IMR-90 (cell line): ENCODE measurements around the gene DYNC1H1. TPM values are rescaled to one million over a fixed set of nuclear protein-coding genes. Genes with fewer than 3 reads are reported as not detected.

Experiments used
- ATAC-seq: fragments of 200-7000 bp; cut with Tn5 transposase; 2 replicates; pipeline ENCODE4 v1.9.1; 2020; ENCODE audit warnings: low read depth, mild to moderate bottlenecking, moderate library complexity
- BruUV-seq: library from RNA; stranded (reverse); fragments of 400-500 nt; replicated peaks from 2 replicates; lab custom pipeline; 2021; lab: Mats Ljungman, UMichigan
- CTCF ChIA-PET: fragments of 300-600 bp; formaldehyde crosslinking; extraction: SDS; loops from one replicate; lab custom pipeline; 2021; ENCODE audit warnings: antibody characterized with exemption; lab: Yijun Ruan, JAX
- POLR2A ChIA-PET: fragments of 300-600 bp; sonication (Branson Sonifier 250); formaldehyde crosslinking; loops from one replicate; lab custom pipeline; 2022; ENCODE audit warnings: antibody characterized with exemption; ENCODE audit not compliant: unreplicated experiment; lab: Charles Lee
- DNase-seq: peaks from one replicate; pipeline ENCODE4 v3.0.0; 2013
- H2AFZ ChIP-seq: replicated peaks from 2 replicates; pipeline ENCODE3; 2013; ENCODE audit warnings: low read length, mild to moderate bottlenecking; ENCODE audit not compliant: poor library complexity
- H2AK5ac ChIP-seq: 2 replicates; pipeline ENCODE4 v1.6.1; 2013; ENCODE audit warnings: low read depth, low read length, inconsistent platforms
- H2AK9ac ChIP-seq: replicated peaks from 2 replicates; pipeline ENCODE3; 2013; ENCODE audit warnings: mild to moderate bottlenecking, low read depth, low read length, moderate library complexity; ENCODE audit not compliant: poor library complexity
- H2BK120ac ChIP-seq: 2 replicates; pipeline ENCODE4 v1.6.1; 2013; ENCODE audit warnings: low read depth, low read length, inconsistent platforms
- H2BK15ac ChIP-seq: 3 replicates; pipeline ENCODE4 v1.6.1; 2013; ENCODE audit warnings: low read depth, low read length, inconsistent platforms
- H2BK20ac ChIP-seq: 2 replicates; pipeline ENCODE4 v1.6.1; 2013; ENCODE audit warnings: low read depth, mild to moderate bottlenecking, inconsistent platforms, low read length, moderate library complexity
- H2BK5ac ChIP-seq: 2 replicates; pipeline ENCODE4 v1.6.1; 2013; ENCODE audit warnings: mild to moderate bottlenecking, low read depth, low read length, inconsistent platforms; ENCODE audit not compliant: poor library complexity, severe bottlenecking
- H3K14ac ChIP-seq: replicated peaks from 2 replicates; pipeline ENCODE4 v1.6.1; 2013; ENCODE audit warnings: low read depth, low read length, inconsistent platforms
- H3K18ac ChIP-seq: 2 replicates; pipeline ENCODE4 v1.6.1; 2013; ENCODE audit warnings: low read depth, low read length, control low read depth
- H3K23ac ChIP-seq: 2 replicates; pipeline ENCODE4 v1.6.1; 2013; ENCODE audit warnings: low read depth, low read length, inconsistent platforms
- H3K27ac ChIP-seq: 2 replicates; pipeline ENCODE4 v1.5.1; 2013; ENCODE audit warnings: mild to moderate bottlenecking, control low read depth, low read length; ENCODE audit not compliant: insufficient read depth
- H3K27me3 ChIP-seq: 2 replicates; pipeline ENCODE4 v1.6.1; 2013; ENCODE audit warnings: low read length; ENCODE audit not compliant: control insufficient read depth, insufficient read depth
- H3K36me3 ChIP-seq: 2 replicates; pipeline ENCODE4 v1.6.1; 2013; ENCODE audit warnings: low read length, mixed read lengths; ENCODE audit not compliant: control insufficient read depth, insufficient read depth
- H3K4ac ChIP-seq: 2 replicates; pipeline ENCODE4 v1.6.1; 2013; ENCODE audit warnings: low read depth, low read length, inconsistent platforms
- H3K4me1 ChIP-seq: 2 replicates; pipeline ENCODE4 v1.6.1; 2013; ENCODE audit warnings: low read length, mixed read lengths; ENCODE audit not compliant: control insufficient read depth, insufficient read depth
- H3K4me2 ChIP-seq: 2 replicates; pipeline ENCODE4 v1.6.1; 2013; ENCODE audit warnings: low read depth, mild to moderate bottlenecking, control low read depth, low read length, moderate library complexity
- H3K4me3 ChIP-seq: 2 replicates; pipeline ENCODE4 v1.5.1; 2013; ENCODE audit warnings: low read depth, mild to moderate bottlenecking, control low read depth, low read length, moderate library complexity; ENCODE audit not compliant: insufficient read depth
- H3K56ac ChIP-seq: 2 replicates; pipeline ENCODE4 v1.6.1; 2013; ENCODE audit warnings: low read length, inconsistent platforms; ENCODE audit not compliant: insufficient read depth; ENCODE audit errors: extremely low read depth
- H3K79me1 ChIP-seq, 2 experiments: 2 replicates each; pipeline ENCODE4 v1.6.1; 2013; ENCODE audit warnings: low read length in 2 of 2, inconsistent platforms in 1 of 2, low read depth in 1 of 2
- H3K9ac ChIP-seq: 2 replicates; pipeline ENCODE4 v1.6.1; 2013; ENCODE audit warnings: low read depth, low read length, control low read depth
- H3K9me1 ChIP-seq: 2 replicates; pipeline ENCODE4 v1.6.1; 2013; ENCODE audit warnings: low read length, inconsistent platforms; ENCODE audit not compliant: insufficient read depth
- H3K9me3 ChIP-seq: 2 replicates; pipeline ENCODE4 v1.6.1; 2013; ENCODE audit warnings: low read length; ENCODE audit not compliant: control insufficient read depth, insufficient read depth
- H4K20me1 ChIP-seq: 2 replicates; pipeline ENCODE4 v1.6.1; 2013; ENCODE audit warnings: low read length, inconsistent platforms; ENCODE audit not compliant: insufficient read depth
- H4K5ac ChIP-seq: 2 replicates; pipeline ENCODE4 v1.6.1; 2013; ENCODE audit warnings: mild to moderate bottlenecking, low read depth, low read length, control low read depth
- H4K8ac ChIP-seq, 2 experiments: 2 replicates each; pipeline ENCODE4 v1.6.1; 2013; ENCODE audit warnings: low read depth in 2 of 2, low read length in 2 of 2, control low read depth in 1 of 2, inconsistent platforms in 1 of 2
- H4K91ac ChIP-seq: 2 replicates; pipeline ENCODE4 v1.6.1; 2013; ENCODE audit warnings: low read depth, low read length, inconsistent platforms; ENCODE audit not compliant: insufficient read depth
- BHLHE40 ChIP-seq: fragments of 150-350 bp; IDR thresholded peaks from 2 replicates; pipeline ENCODE4 v1.6.1; 2016; ENCODE audit warnings: mild to moderate bottlenecking, low read depth, low read length
- CEBPB ChIP-seq: IDR thresholded peaks from 2 replicates; pipeline ENCODE4 v1.6.1; 2012; ENCODE audit warnings: low read depth, low read length, improper control_type of control experiment
- FOS ChIP-seq: fragments of 150-350 bp; IDR thresholded peaks from 2 replicates; pipeline ENCODE4 v1.6.1; 2016; ENCODE audit warnings: low read depth, low read length
- MAFK ChIP-seq: IDR thresholded peaks from 2 replicates; pipeline ENCODE4 v1.6.1; 2012; ENCODE audit warnings: low read depth, low read length, improper control_type of control experiment
- MAZ ChIP-seq: IDR thresholded peaks from 2 replicates; pipeline ENCODE4 v1.6.1; 2012; ENCODE audit warnings: low read depth, mild to moderate bottlenecking, low read length, improper control_type of control experiment, moderate library complexity, borderline replicate concordance
- MXI1 ChIP-seq: IDR thresholded peaks from 2 replicates; pipeline ENCODE4 v1.6.1; 2012; ENCODE audit warnings: low read depth, mild to moderate bottlenecking, low read length, moderate library complexity, borderline replicate concordance
- NFE2L2 ChIP-seq: fragments of 150-350 bp; IDR thresholded peaks from 2 replicates; pipeline ENCODE4 v1.6.1; 2016; ENCODE audit warnings: low read depth, mild to moderate bottlenecking, low read length
- RAD21 ChIP-seq: IDR thresholded peaks from 2 replicates; pipeline ENCODE4 v1.6.1; 2012; ENCODE audit warnings: low read length, improper control_type of control experiment
- RCOR1 ChIP-seq: IDR thresholded peaks from 2 replicates; pipeline ENCODE4 v1.6.1; 2012; ENCODE audit warnings: mild to moderate bottlenecking, low read length, improper control_type of control experiment; ENCODE audit not compliant: insufficient replicate concordance
- RFX5 ChIP-seq: IDR thresholded peaks from 2 replicates; pipeline ENCODE4 v1.8.0; 2012; ENCODE audit warnings: low read depth, mild to moderate bottlenecking, low read length, moderate library complexity
- SMC3 ChIP-seq: fragments of 150-350 bp; IDR thresholded peaks from 2 replicates; pipeline ENCODE4 v1.6.1; 2016; ENCODE audit warnings: low read depth, mild to moderate bottlenecking, antibody characterized with exemption, low read length, moderate library complexity
- WGBS, 2 experiments: methylation state at CpG; one replicate each; pipeline versions ENCODE4 v1.1.5 to v1.1.7; 2013; ENCODE audit warnings: missing lambda C conversion rate in 2 of 2; ENCODE audit not compliant: insufficient read length in 1 of 2; ENCODE audit errors: extremely low coverage in 2 of 2; 5-methylcytosine and 5-hydroxymethylcytosine counted together
- dilution Hi-C: fragments of 300-500 bp; cut with HindIII; formaldehyde crosslinking; loops from one replicate; pipeline ENCODE4 v1.14.3; 2018; ENCODE audit warnings: low sequenced_read_pairs; ENCODE audit not compliant: unreplicated experiment
- in situ Hi-C: fragments of 300-500 bp; cut with MboI; formaldehyde crosslinking; loops from 3 replicates; pipeline ENCODE4 v1.14.3; 2019; ENCODE audit warnings: low sequenced_read_pairs, inconsistent platforms, mixed read lengths
- intact Hi-C: fragments of 100-400 bp; cut with micrococcal nuclease; formaldehyde crosslinking; loops from 2 replicates; pipeline ENCODE4 v1.10.0; 2022
- polyA plus RNA-seq, 3 experiments: library from polyadenylated mRNA; depleted of rRNA; stranded (reverse); fragments of >200 nt; gene quantifications; 2 replicates each; pipeline ENCODE4 v1.2.3, GENCODE V29; 2012; ENCODE audit warnings: low replicate concordance in 1 of 3
- total RNA-seq: library from RNA; depleted of rRNA; stranded (reverse); fragments of >200 nt; gene quantifications from 2 replicates; pipeline ENCODE4 v1.2.3, GENCODE V29; 2012

Gene DYNC1H1
- total and polyA plus RNA-seq, 2 of the 4 experiments (the other 2 are of a cell fraction): 240 to 670 TPM

DNA sequence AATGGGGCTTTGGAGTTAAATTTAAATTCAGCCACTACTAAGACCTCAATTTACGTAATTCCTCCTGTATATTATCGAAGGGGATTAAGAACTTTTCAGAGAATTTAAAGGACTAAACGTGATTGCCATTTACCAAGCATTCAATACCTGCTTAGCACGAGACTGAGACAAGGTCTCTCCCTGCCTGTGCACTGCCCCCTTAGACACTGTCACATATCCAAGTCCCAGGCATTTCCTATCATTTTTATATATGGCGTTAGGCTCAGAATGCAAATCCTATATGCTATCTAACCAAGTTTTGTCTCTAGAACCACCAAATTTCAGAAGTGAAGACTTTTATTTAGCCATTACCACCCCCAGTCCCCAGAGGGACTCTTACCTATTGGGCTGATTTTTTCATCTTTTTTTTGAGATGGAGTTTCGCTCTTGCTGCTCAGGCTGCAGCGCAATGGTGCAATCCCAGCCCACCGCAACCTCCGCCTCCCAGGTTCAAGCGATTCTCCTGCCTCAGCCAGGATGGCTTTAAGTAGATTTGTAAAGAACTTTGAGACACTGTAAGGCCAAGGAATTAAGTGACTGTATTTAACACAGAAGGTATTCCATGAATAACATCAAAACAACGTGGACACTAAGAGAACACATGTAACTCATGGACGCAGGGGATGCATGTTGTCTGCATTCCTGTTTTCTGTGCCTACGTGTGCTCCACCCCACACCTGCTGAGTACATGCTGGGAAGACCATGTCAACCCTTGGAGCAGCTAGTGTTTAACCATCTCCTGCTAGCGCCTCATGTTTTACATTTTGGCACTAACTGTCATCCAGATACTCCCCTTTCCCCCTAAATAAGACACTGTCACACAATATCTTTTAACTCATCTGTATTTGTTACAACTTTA is 116.1 kb downstream of the DYNC1H1 start:
- no peak overlapping the region for H3K4ac ChIP-seq
- no peaks in the 10 kb centered on the region for H3K9me3 ChIP-seq
- peaks cover 20 to 42% of the 10 kb centered on the region in 2 experiments for H3K79me1 ChIP-seq
- H2BK20ac ChIP-seq: no peak overlapping the region
- H3K56ac ChIP-seq: no peak overlapping the region
- H3K4me1 ChIP-seq: peaks cover 3% of the 10 kb centered on the region
- no peak overlapping the region for H2BK120ac ChIP-seq
- no peak overlapping the region for H2AK5ac ChIP-seq
- H3K9me1 ChIP-seq: no peaks in the 10 kb centered on the region; the same call in 1 of the 2 replicates
- no peak overlapping the region for H2BK5ac ChIP-seq
- H3K4me3 ChIP-seq: no peak overlapping the region
- WGBS, 2 experiments: 83% methylated on average over 6 of the region's 14 CpGs; no CpG with 5 or more reads in 1 of the 2 experiments
- intact Hi-C loops (no loop called here), in situ Hi-C loops (loop anchor here (25.0 kb wide), 1 partner anchor 232 kb away; the partner anchor contains the start of genes MOK and ZNF839), dilution Hi-C loops (no loop called here)
- peak overlapping the region; percentile 35; the same call in 1 of the 2 replicates for H3K23ac ChIP-seq
- no TSS peak for BruUV-seq
- no peak overlapping the region for H2AK9ac ChIP-seq
- H3K14ac ChIP-seq: no peak overlapping the region
- ChIA-PET CTCF (no interaction called here), POLR2A (no interaction called here)
- no peak overlapping the region for H3K9ac ChIP-seq
- H3K18ac ChIP-seq: no peak overlapping the region
- H4K8ac ChIP-seq: no peak overlapping the region
- peaks cover 61% of the 10 kb centered on the region for H3K36me3 ChIP-seq
- TF ChIP-seq RCOR1: no peak
- no peak for TF ChIP-seq RFX5
- TF ChIP-seq BHLHE40: no peak
- TF ChIP-seq CEBPB: no peak
- TF ChIP-seq MAFK: no peak
- no peak for TF ChIP-seq RAD21
- no peak for TF ChIP-seq MAZ
- no peak for TF ChIP-seq FOS
- TF ChIP-seq SMC3: no peak
- TF ChIP-seq MXI1: no peak
- TF ChIP-seq NFE2L2: no peak
- no peak for DNase-seq
- no peak overlapping the region for H4K5ac ChIP-seq
- H4K91ac ChIP-seq: no peak overlapping the region
- no peak for ATAC-seq
- H3K27ac ChIP-seq: no peak overlapping the region
- peaks cover 53% of the 10 kb centered on the region for H4K20me1 ChIP-seq
- no peaks in the 10 kb centered on the region for H3K27me3 ChIP-seq
- H2AFZ ChIP-seq: no peak overlapping the region
- no peak overlapping the region for H3K4me2 ChIP-seq
- no peak overlapping the region for H2BK15ac ChIP-seq
